H1 (cell line): ENCODE measurements around the gene RABEP1. TPM values are rescaled to one million over a fixed set of nuclear protein-coding genes. Genes with fewer than 3 reads are reported as not detected.

Source experiments
- CTCF ChIA-PET: fragments of 300-600 bp; sonication (Branson Sonifier 250); formaldehyde crosslinking; loops from one replicate; lab custom pipeline; 2021; ENCODE audit not compliant: partially characterized antibody; lab: Charles Lee
- POLR2A ChIA-PET: fragments of 300-600 bp; sonication (Branson Sonifier 250); formaldehyde crosslinking; loops from one replicate; lab custom pipeline; 2021; ENCODE audit warnings: inconsistent platforms; ENCODE audit not compliant: partially characterized antibody; lab: Charles Lee
- DNase-seq, 2 experiments: peaks; one replicate each; pipeline versions ENCODE4 v3.0.0 to v3.0.0-alpha.2; 2010 to 2022; ENCODE audit warnings: low spot score in 2 of 2, low read depth in 1 of 2, mixed read lengths in 1 of 2
- FAIRE-seq: peaks from 2 replicates; lab custom pipeline; 2011; peaks lifted over from hg19 to GRCh38; lab: Jason Lieb, UNC
- H2AFZ ChIP-seq: 2 replicates; pipeline ENCODE4 v1.8.1; 2012; ENCODE audit warnings: low read length, inconsistent platforms
- H2AK5ac ChIP-seq: 2 replicates; pipeline ENCODE4 v1.6.1; 2013; ENCODE audit warnings: low read depth, low read length
- H2BK120ac ChIP-seq: replicated peaks from 2 replicates; pipeline ENCODE3; 2013; ENCODE audit warnings: low read depth, low read length, inconsistent platforms
- H2BK12ac ChIP-seq: 2 replicates; pipeline ENCODE4 v1.6.1; 2013; ENCODE audit warnings: low read depth, low read length
- H2BK15ac ChIP-seq: 2 replicates; pipeline ENCODE4 v1.6.1; 2013; ENCODE audit warnings: low read length
- H2BK20ac ChIP-seq: 2 replicates; pipeline ENCODE4 v1.6.1; 2013; ENCODE audit warnings: low read length
- H2BK5ac ChIP-seq: 2 replicates; pipeline ENCODE4 v1.6.1; 2013; ENCODE audit warnings: low read depth, low read length
- H3K14ac ChIP-seq: 2 replicates; pipeline ENCODE4 v1.6.1; 2013; ENCODE audit warnings: inconsistent platforms; ENCODE audit not compliant: insufficient read length
- H3K18ac ChIP-seq: 2 replicates; pipeline ENCODE4 v1.6.1; 2013; ENCODE audit warnings: low read length; ENCODE audit errors: extremely low read depth
- H3K23ac ChIP-seq: 2 replicates; pipeline ENCODE4 v1.6.1; 2013; ENCODE audit warnings: inconsistent platforms; ENCODE audit not compliant: insufficient read length
- H3K23me2 ChIP-seq: 2 replicates; pipeline ENCODE4 v1.6.1; 2013; ENCODE audit warnings: low read depth, low read length
- H3K27ac ChIP-seq: 2 replicates; pipeline ENCODE4 v1.6.1; 2011; ENCODE audit warnings: low read depth, low read length, inconsistent platforms
- H3K27me3 ChIP-seq, 4 experiments: replicated peaks in 1 of 4; 1 replicate in 1 of 4; 2 replicates in 3 of 4; pipeline versions ENCODE4 v1.6.1 to v1.8.1; 2011 to 2013; ENCODE audit warnings: low read length in 3 of 4, mild to moderate bottlenecking in 3 of 4, inconsistent platforms in 2 of 4, mixed read lengths in 2 of 4, moderate library complexity in 1 of 4; ENCODE audit not compliant: control insufficient read depth in 3 of 4, insufficient read depth in 3 of 4; ENCODE audit errors: extremely low read depth in 1 of 4
- H3K36me3 ChIP-seq, 4 experiments: 2 replicates each; pipeline versions ENCODE4 v1.6.1 to v1.8.1; 2011 to 2013; ENCODE audit warnings: mild to moderate bottlenecking in 4 of 4, low read length in 3 of 4, moderate library complexity in 2 of 4, control low read depth in 1 of 4, inconsistent platforms in 1 of 4; ENCODE audit not compliant: insufficient read depth in 4 of 4, control insufficient read depth in 2 of 4
- H3K4ac ChIP-seq: replicated peaks from 2 replicates; pipeline ENCODE3; 2013; ENCODE audit warnings: low read length, low read depth, mixed read lengths, inconsistent platforms; ENCODE audit not compliant: insufficient read length
- H3K4me1 ChIP-seq, 4 experiments: replicated peaks in 1 of 4; 1 replicate in 1 of 4; 2 replicates in 3 of 4; pipeline versions ENCODE4 v1.6.1 to v1.8.1; 2011 to 2013; ENCODE audit warnings: low read length in 3 of 4, inconsistent platforms in 2 of 4, mixed read lengths in 1 of 4; ENCODE audit not compliant: insufficient read depth in 4 of 4, control insufficient read depth in 3 of 4
- H3K4me2 ChIP-seq, 2 experiments: 2 replicates each; pipeline versions ENCODE4 v1.6.1 to v1.8.1; 2011 to 2013; ENCODE audit warnings: low read depth in 2 of 2, low read length in 2 of 2, control low read depth in 1 of 2, inconsistent platforms in 1 of 2, mild to moderate bottlenecking in 1 of 2; ENCODE audit not compliant: insufficient read depth in 1 of 2
- H3K4me3 ChIP-seq, 4 experiments: fragments of 200-600, 300-600 bp in 1 of 4; sonication (generic), shearing (Covaris generic), sonication (Bioruptor Twin) in 1 of 4; 2 replicates each; pipeline versions ENCODE4 v1.5.1 to v1.8.1; 2011 to 2016; ENCODE audit warnings: low read length in 4 of 4, low read depth in 3 of 4, control low read depth in 2 of 4, inconsistent platforms in 2 of 4, mild to moderate bottlenecking in 2 of 4, mixed read lengths in 1 of 4, moderate library complexity in 1 of 4; ENCODE audit not compliant: insufficient read depth in 2 of 4; ENCODE audit errors: extremely low read depth in 1 of 4
- H3K56ac ChIP-seq: replicated peaks from 2 replicates; pipeline ENCODE3; 2013; ENCODE audit warnings: low read depth, mild to moderate bottlenecking, mixed read lengths, low read length, inconsistent platforms; ENCODE audit not compliant: insufficient read length
- H3K79me1 ChIP-seq: 2 replicates; pipeline ENCODE4 v1.6.1; 2013; ENCODE audit warnings: low read depth, low read length, control low read depth
- H3K79me2 ChIP-seq, 2 experiments: 2 replicates each; pipeline versions ENCODE4 v1.6.1 to v1.8.1; 2012 to 2013; ENCODE audit warnings: low read length in 2 of 2, mild to moderate bottlenecking in 2 of 2, inconsistent platforms in 1 of 2; ENCODE audit not compliant: insufficient read depth in 2 of 2, control insufficient read depth in 1 of 2
- H3K9ac ChIP-seq, 4 experiments: replicated peaks in 1 of 4; 1 replicate in 1 of 4; 2 replicates in 3 of 4; pipeline versions ENCODE4 v1.6.1 to v1.8.1; 2011 to 2013; ENCODE audit warnings: low read depth in 3 of 4, low read length in 3 of 4, control low read depth in 2 of 4, mild to moderate bottlenecking in 2 of 4, moderate library complexity in 2 of 4, inconsistent platforms in 1 of 4; ENCODE audit errors: extremely low read depth in 1 of 4
- H3K9me3 ChIP-seq, 2 experiments: 2 replicates each; pipeline versions ENCODE4 v1.6.1 to v1.8.1; 2012 to 2013; ENCODE audit warnings: mild to moderate bottlenecking in 2 of 2, moderate library complexity in 2 of 2, control low read depth in 1 of 2, inconsistent platforms in 1 of 2, low read depth in 1 of 2, low read length in 1 of 2, mixed read lengths in 1 of 2; ENCODE audit not compliant: insufficient read depth in 2 of 2
- H4K20me1 ChIP-seq, 2 experiments: replicated peaks in 1 of 2; 2 replicates each; pipeline versions ENCODE3 to v1.8.1; 2011 to 2013; ENCODE audit warnings: inconsistent platforms in 2 of 2, low read length in 2 of 2, mild to moderate bottlenecking in 1 of 2; ENCODE audit not compliant: insufficient read depth in 2 of 2, control insufficient read depth in 1 of 2
- H4K5ac ChIP-seq: 2 replicates; pipeline ENCODE4 v1.6.1; 2013; ENCODE audit warnings: low read length, low read depth, mixed read lengths, inconsistent platforms; ENCODE audit not compliant: insufficient read length
- H4K8ac ChIP-seq: 2 replicates; pipeline ENCODE4 v1.8.0; 2013; ENCODE audit warnings: mild to moderate bottlenecking, moderate library complexity, low read length, inconsistent platforms; ENCODE audit not compliant: insufficient read depth; ENCODE audit errors: extremely low read depth
- H4K91ac ChIP-seq: replicated peaks from 2 replicates; pipeline ENCODE3; 2013; ENCODE audit warnings: low read length, mixed read lengths, inconsistent platforms; ENCODE audit not compliant: insufficient read length
- ATF3 ChIP-seq: IDR thresholded peaks from 2 replicates; pipeline ENCODE4 v1.6.1; 2011; ENCODE audit warnings: low read depth, mild to moderate bottlenecking, low read length; ENCODE audit not compliant: insufficient read depth
- CHD1 ChIP-seq: IDR thresholded peaks from 2 replicates; pipeline ENCODE4 v1.6.1; 2012; ENCODE audit warnings: low read depth, low read length, improper control_type of control experiment
- GTF2F1 ChIP-seq: IDR thresholded peaks from 2 replicates; pipeline ENCODE4 v1.6.1; 2012; ENCODE audit warnings: low read depth, low read length, improper control_type of control experiment, borderline replicate concordance
- HDAC2 ChIP-seq, 2 experiments: fragments of 300-600 bp in 1 of 2; sonication (generic) in 1 of 2; IDR thresholded peaks; 2 replicates each; pipeline ENCODE4 v1.6.1; 2011 to 2012; ENCODE audit warnings: low read depth in 2 of 2, low read length in 2 of 2, mild to moderate bottlenecking in 2 of 2, moderate library complexity in 2 of 2, borderline replicate concordance in 1 of 2, inconsistent platforms in 1 of 2
- JUND ChIP-seq: IDR thresholded peaks from 2 replicates; pipeline ENCODE4 v1.6.1; 2011; ENCODE audit warnings: mild to moderate bottlenecking, improper control_type of control experiment, low read length
- KDM4A ChIP-seq: IDR thresholded peaks from one replicate; pipeline ENCODE4 v1.7.1; 2012; ENCODE audit warnings: low read depth, mild to moderate bottlenecking, moderate library complexity, low read length, inconsistent platforms; ENCODE audit not compliant: severe bottlenecking
- MAX ChIP-seq: IDR thresholded peaks from 2 replicates; pipeline ENCODE4 v1.6.1; 2012; ENCODE audit warnings: inconsistent platforms
- RFX5 ChIP-seq: IDR thresholded peaks from 2 replicates; pipeline ENCODE4 v1.6.1; 2011; ENCODE audit warnings: low read depth, low read length, improper control_type of control experiment, borderline replicate concordance
- SIRT6 ChIP-seq: IDR thresholded peaks from one replicate; pipeline ENCODE4 v1.7.1; 2012; ENCODE audit warnings: low read length, inconsistent platforms
- SP4 ChIP-seq: IDR thresholded peaks from 2 replicates; pipeline ENCODE4 v1.6.1; 2012; ENCODE audit warnings: low read length, inconsistent platforms
- SUZ12 ChIP-seq: fragments of 200-600 bp; sonication (generic); IDR thresholded peaks from 2 replicates; pipeline ENCODE4 v1.6.1; 2012; ENCODE audit warnings: mild to moderate bottlenecking, inconsistent platforms, low read length, moderate library complexity, mixed read lengths
- TAF7 ChIP-seq: optimal IDR thresholded peaks from 2 replicates; pipeline ENCODE3; 2011; ENCODE audit warnings: low read depth, mild to moderate bottlenecking, inconsistent platforms, low read length, moderate library complexity, borderline replicate concordance
- ZNF274 ChIP-seq: IDR thresholded peaks from 2 replicates; pipeline ENCODE4 v1.7.0; 2012; ENCODE audit warnings: low read length, borderline replicate concordance; ENCODE audit errors: extremely low read depth
- WGBS, 2 experiments: shearing (Covaris generic) in 1 of 2; methylation state at CpG; one replicate each; pipeline versions ENCODE4 v1.1.6 to v1.1.7; 2013 to 2015; ENCODE audit warnings: low lambda C conversion rate in 2 of 2, mixed read lengths in 2 of 2, inconsistent platforms in 1 of 2, low coverage in 1 of 2, missing lambda C conversion rate in 1 of 2; ENCODE audit not compliant: insufficient replicate concordance in 2 of 2, insufficient coverage in 1 of 2, insufficient read length in 1 of 2; ENCODE audit errors: extremely low coverage in 1 of 2, missing lambda C conversion rate in 1 of 2; 5-methylcytosine and 5-hydroxymethylcytosine counted together
- polyA plus RNA-seq, 7 experiments: library from polyadenylated mRNA; depleted of rRNA in 3 of 7; stranded (reverse) in 5 of 7; unstranded in 2 of 7; fragments of >200 nt in 5 of 7; fragments of 200-250 nt in 2 of 7; gene quantifications; 1 replicate in 5 of 7; 2 replicates in 1 of 7; 4 replicates in 1 of 7; pipeline versions ENCODE4 v1.2.1 to v1.2.3, GENCODE V29; 2011 to 2013; ENCODE audit warnings: missing spikeins in 2 of 7, mixed read lengths in 2 of 7
- total RNA-seq: library from RNA; stranded (reverse); fragmentation: NEBNext Ultra II Directional; extraction: Animal tissue kit (Norgen Biotek cat#: 25700); gene quantifications from 2 replicates; pipeline ENCODE4 v1.2.1, GENCODE V29; 2021

RABEP1 gene
- total and polyA plus RNA-seq, 2 of the 8 experiments (the other 6 are each of a cell fraction or from before 2014, with no cell fraction given): 8.5 to 52.3 TPM

GRCh38 chr17:5354886-5355415 is 72.9 kb downstream of the RABEP1 start:
- no peak overlapping the region for H2AFZ ChIP-seq
- no peak overlapping the region for H3K4ac ChIP-seq
- no peak overlapping the region for H2BK15ac ChIP-seq
- DNase-seq (no peak), FAIRE-seq (no peak)
- H3K9ac ChIP-seq: no peak overlapping the region
- no peak overlapping the region for H2BK120ac ChIP-seq
- H4K5ac ChIP-seq: no peak overlapping the region
- H2BK20ac ChIP-seq: no peak overlapping the region
- no peaks in the 10 kb centered on the region for H3K79me2 ChIP-seq
- H3K4me1 ChIP-seq: no peaks in the 10 kb centered on the region
- no peaks in the 10 kb centered on the region for H3K9me3 ChIP-seq
- H3K79me1 ChIP-seq: no peaks in the 10 kb centered on the region
- peaks cover 2 to 36% (median 28%) of the 10 kb centered on the region in 4 experiments for H3K36me3 ChIP-seq
- WGBS, 2 experiments: 90% methylated on average over 2 of the region's 2 CpGs; no CpG with 5 or more reads in 1 of the 2 experiments
- H3K27ac ChIP-seq: no peak overlapping the region
- no peak overlapping the region; the same call in 1 of the 2 replicates for H2BK12ac ChIP-seq
- H3K18ac ChIP-seq: no peak overlapping the region
- CTCF ChIA-PET: interaction anchor here (0.6 kb wide), 1 partner anchor 100 kb away, joined by 3 read pairs; no protein-coding TSS in a partner anchor
- H2AK5ac ChIP-seq: no peak overlapping the region
- POLR2A ChIA-PET: interaction anchor here (0.7 kb wide), 1 partner anchor 14 kb away, joined by 3 read pairs; no protein-coding TSS in a partner anchor
- H4K20me1 ChIP-seq: peaks cover 0 to 2% of the 10 kb centered on the region in 2 experiments
- H3K27me3 ChIP-seq: no peaks in the 10 kb centered on the region
- H3K56ac ChIP-seq: no peak overlapping the region
- H3K14ac ChIP-seq: no peak overlapping the region
- H3K4me3 ChIP-seq: no peak overlapping the region
- H4K91ac ChIP-seq: no peak overlapping the region
- H3K23me2 ChIP-seq: no peaks in the 10 kb centered on the region
- no peak overlapping the region for H4K8ac ChIP-seq
- no peak overlapping the region for H2BK5ac ChIP-seq
- H3K23ac ChIP-seq: no peak overlapping the region
- no peak overlapping the region for H3K4me2 ChIP-seq
- TF ChIP-seq KDM4A (no peak), SIRT6 (no peak), TAF7 (no peak), HDAC2 (IDR thresholded peaks at IDR 0.05; ENCODE audit: borderline replicate concordance in 1 of 2, low read depth in 2 of 2, low read length in 2 of 2) (no peak), MAX (no peak), CHD1 (no peak), SP4 (no peak), JUND (no peak), ATF3 (no peak), RFX5 (no peak), SUZ12 (no peak), GTF2F1 (no peak), ZNF274 (no peak)
